GM18505 (cell line): Measurements from ENCODE around the gene RAB24.
A peak's percentile ranks its signal among the peaks of the same experiment; 100 is the strongest.
"Not testable (repeated sequence)": the region's sequence is repeated elsewhere in the genome, so short reads cannot be mapped to it uniquely, and the experiment has no call there.

Experiments
- ATAC-seq: cut with Tn5 transposase; IDR thresholded peaks from one replicate; pipeline ENCODE4 v1.9.1; 2021; ENCODE audit not compliant: unreplicated experiment
- POLR2A ChIP-seq: IDR thresholded peaks from 4 replicates; pipeline ENCODE4 v1.6.1; 2011; ENCODE audit warnings: borderline replicate concordance; ENCODE audit not compliant: insufficient read depth, insufficient read length; ENCODE audit errors: extremely low read depth

The RAB24 gene

DNA sequence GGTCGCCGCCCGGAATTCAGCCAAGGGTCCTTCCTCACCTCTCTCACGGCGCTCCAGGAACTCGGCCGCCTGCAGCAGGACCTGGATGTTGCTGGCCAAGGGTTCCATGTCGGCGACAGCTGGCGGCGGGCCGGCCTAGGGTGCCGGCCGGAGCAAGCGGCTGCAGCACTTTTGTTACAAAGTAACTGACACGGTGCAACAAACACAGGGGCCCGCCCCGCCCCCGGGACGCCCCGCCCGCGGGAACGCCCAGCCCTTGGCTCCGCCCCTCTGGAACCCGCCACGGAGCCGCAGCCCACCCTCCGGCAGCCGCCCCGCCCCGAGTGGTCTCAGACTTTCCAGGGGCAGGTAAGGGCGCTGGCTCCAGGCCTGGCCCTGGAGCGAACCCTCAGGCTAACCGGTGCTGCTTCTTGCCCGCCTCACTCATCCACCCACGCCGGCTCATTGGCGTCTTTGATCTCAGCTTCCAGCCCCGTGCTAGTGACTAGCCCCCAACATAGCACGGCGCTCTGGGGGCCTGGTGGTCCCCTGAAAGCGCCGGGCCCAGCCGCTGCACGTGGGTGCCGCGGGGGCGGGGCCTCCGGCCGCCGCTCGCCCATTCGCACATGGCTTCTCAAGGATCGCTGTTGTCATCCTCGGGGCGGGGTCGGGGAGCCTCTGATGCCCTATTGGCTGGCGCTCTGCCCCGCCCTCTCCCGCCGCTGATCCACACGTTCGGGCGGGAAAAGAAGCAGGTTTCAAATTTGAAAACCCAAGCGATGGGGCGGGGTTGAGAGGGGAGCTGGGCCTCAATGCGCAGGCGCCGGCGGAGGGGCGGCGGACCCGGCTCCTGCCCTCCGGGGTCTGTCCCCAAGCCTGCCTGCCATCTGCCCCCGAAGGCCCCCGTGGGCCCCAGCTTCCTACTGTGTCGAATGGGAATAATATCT, 8.5 kb upstream of the RAB24 start, which contains the start of gene MXD3:
Gene MXD3, minus strand, starts transcription at position 176 of the 926 bp plus-strand sequence. Its CDS starts 68 bp downstream, at position 108.
- peak; percentile 56 for TF ChIP-seq POLR2A
- peak; percentile 69 for ATAC-seq

DNA sequence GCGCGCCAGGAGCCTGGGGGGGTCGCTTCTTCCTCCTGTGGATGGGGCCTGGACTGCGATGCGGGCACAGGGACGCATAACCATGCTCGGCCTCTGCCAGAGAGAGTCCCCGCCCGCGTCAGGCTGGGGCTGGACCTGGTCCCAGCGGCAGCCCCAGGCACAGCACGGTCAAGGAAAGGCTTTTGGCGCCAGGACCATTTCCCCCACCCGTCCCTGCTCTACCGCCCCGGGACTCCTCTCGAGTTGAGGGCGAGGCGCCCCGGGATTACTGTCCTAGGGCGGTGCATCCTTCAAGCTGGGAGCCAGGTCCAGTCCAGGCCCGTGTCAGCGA, 7.8 kb upstream of the RAB24 start:
- peak; percentile 11 for TF ChIP-seq POLR2A

DNA sequence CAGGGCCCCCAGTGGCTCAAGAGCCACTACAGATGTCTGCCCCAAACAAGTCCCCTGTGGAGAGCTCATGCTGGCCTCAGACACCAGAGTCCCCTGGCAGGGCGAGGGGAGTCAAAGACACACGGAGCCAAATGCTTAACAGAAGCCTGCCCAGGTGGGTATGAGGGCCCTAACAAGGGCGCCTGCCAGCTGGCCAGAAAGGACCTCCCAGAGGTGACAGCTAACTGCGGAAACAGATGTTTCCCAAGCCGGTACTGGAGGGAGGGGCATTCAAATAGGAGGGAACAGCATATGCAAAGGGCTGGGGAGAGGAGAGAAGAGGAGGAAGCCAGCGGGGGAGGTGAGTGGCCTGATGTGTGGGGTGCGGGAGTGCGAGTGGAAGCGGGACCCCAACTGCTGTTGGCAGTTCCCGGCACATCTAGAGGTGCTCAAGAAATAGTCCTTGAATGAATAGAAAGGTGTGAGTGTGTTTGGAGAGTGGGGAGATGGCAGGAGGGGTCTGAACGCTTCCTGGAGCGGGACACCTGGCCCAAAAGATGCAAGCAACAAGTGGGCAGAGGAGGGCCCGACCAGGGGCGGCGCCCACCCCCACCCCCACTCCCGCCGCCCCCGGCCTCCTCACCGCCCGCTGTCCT, 7.4 kb upstream of the RAB24 start:
- ATAC-seq: no peak
- TF ChIP-seq POLR2A: peak; percentile 46

More for the DNA sequence above, 7.8 kb upstream of the RAB24 start:
- ATAC-seq: no peak

DNA sequence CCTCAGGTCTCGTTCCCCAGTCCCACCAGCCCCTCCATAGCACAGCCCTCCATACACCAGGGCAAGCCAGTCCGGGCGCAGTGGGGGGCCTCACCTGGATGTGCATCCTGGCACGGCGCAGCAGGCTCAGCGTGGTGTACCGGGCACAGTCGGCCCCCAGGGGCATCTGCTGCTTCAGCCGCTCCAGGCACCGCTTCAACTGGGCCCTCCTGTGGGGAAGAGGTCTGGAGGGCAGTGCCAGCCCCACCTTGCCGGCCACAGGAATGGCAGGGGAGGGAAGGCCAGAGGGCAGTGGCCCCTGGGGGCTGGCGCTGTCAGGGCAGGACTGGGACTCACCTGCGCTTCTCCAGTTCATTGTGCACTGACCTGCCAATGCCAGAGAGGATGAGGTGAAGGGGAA, 6.8 kb upstream of the RAB24 start:
- ATAC-seq: no peak
- no peak for TF ChIP-seq POLR2A

DNA sequence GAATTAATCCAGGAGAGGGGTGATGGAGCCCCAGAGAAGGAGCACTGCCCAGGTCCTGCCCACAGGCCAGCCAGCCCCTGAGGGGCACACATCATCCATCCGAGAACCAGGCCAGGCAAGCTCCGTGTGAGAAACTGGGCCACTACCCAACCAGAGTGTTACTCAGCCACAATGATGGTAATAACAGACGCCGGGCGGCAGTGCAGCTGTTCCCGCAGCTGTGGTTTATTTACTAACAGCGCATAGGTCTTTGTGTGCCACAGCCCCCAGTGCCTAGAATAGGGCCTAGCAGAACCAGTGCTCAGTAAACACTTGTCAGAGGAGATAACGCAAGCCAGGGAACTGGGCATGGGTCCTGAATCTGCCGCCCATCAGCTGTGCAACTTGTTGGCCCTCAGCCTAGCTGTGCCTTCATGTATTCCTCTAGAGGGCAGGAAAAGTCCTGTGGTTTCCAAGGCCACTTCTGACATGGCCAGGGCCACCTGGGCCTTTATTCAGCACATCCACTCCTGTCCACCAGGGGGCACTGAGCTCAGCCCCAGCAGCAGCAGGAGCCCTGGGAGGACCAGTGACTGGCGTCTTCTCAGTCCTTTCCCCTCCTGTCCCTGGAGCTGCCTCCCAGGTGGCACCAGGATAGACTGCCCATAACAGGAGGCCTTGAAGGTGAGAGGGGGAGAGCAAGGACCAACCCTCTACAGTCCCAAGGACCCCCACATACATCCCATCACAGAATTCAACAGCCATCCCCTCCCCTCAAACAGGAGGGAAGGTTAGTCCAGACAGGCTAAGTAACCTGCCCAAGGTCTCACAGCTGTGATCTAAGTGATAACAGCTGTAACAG, 6.1 kb upstream of the RAB24 start:
- no peak for ATAC-seq
- no peak for TF ChIP-seq POLR2A

DNA sequence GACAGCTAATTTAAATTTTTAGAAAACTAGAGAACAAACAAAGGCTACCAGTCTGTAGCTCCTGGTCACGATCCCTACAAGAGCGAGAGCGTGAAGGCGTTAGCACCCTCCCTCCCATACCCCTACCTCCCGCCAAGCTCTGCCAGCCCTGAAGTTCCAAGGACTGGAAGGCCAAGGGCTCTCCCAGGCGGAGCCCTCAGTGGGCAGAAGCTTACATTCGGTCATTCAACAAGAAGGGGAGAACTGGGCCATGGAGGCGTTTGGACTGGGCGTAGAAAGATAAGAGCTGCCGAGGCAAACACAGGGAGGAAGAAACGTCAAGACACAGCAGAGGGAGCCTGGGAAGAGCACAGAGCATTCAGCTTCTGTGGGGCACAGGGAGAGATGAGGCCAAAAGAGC, 5.2 kb upstream of the RAB24 start:
- ATAC-seq: no peak
- TF ChIP-seq POLR2A: no peak

DNA sequence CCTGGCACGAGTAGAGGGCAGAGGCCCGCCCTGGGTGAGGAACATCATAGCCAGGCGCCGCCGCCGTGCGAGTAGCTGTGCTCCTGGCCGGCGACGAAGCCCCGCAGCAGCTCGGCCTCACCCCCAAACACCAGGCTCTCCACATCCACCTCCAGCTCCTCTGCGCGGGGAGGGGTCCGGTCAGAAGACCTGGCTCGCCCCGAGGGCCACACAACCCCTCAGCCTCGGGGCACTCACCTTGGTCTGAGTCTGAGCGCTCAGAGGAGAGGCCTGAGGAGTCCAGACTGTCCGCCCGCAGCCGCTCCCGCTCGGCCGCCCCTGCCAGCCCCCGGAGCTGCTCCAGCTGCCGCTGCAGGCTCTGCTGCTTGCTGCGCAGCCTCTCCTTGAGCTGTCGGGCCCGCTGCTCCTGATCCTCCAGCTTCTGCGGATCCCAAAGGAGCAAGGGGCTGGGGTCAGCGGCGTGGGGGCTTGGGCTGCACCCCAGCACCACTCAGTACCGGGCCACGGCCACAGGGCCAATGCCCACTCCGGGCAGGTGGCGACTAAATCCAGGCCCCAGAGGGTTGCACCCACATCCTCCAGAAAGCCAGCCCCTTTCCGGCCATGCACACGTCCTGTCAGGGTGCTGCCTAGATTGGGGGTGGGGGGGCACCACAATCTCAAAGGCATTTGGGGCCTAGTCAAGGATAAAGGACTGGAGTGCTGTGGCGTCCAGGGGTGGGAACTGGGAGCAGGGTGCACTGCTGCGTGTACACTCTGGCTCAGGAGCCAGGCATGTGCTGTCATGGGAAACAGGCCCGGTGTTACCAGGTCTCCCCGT, 4.2 kb upstream of the RAB24 start:
- TF ChIP-seq POLR2A: peak; percentile 22
- no peak for ATAC-seq

DNA sequence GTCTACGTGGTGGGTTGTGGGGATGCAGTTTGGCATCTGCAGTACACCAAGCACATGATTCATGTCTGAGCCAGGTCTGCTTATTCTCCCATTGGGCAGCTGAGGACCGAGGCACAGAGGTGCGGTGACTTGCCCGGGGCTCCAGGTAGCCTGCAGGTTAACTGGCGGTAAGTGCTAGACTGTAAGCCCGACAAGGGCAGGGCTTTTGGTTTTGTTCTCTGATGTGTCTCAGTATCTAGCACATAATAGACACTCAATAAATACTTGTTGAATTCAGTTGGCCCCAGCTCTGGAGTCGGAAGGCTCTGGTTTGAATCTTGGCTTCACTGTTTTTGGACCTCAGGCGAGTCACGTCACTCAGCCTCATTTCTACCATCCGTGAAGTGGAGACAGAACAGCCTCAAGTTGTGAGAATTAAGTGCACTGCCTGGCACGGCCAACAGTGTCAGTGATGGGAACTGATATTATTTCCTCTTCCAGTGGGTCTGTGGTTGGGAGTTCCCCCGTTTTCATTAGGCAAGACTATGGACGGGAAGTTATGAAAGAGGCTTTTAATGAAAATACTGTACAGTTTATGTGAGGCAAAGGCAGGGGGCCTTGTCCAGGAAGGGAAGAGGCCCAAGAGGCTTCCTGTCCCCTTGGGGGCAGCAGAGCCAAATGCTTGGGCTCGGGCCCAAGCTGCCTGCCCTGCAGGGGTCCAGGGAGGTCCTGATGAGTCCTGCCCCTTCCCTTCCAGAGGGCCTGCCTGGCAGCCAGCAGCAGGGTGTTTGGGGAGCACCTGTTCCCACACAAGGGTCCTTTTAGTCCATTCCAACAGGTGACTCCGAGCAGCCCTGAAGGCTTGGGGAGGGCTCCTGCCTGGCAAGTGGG, 3.4 kb upstream of the RAB24 start:
- ATAC-seq: no peak
- peak; percentile 33 for TF ChIP-seq POLR2A

DNA sequence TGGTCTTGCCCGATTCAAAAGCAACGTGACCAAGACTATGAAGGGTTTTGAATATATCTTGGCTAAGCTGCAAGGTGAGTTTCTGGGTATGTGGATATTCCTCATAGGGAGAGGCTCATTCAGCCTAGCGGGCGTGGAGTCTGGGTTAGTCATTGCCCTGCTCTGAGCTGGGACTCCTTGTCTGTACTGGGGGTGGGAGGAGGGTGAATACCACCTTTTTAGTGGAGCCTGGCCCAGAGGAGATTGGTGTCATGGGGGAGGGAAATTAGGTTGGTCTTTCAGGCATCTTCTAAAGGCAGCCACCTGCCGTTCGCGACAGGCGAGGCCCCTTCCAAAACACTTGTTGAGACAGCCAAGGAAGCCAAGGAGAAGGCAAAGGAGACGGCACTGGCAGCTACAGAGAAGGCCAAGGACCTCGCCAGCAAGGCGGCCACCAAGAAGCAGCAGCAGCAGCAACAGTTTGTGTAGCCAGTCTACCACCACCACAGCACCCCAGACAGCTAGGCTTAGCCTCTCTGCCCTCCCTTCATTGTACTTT, 2.7 kb upstream of the RAB24 start:
- not testable (repeated sequence) for ATAC-seq

DNA sequence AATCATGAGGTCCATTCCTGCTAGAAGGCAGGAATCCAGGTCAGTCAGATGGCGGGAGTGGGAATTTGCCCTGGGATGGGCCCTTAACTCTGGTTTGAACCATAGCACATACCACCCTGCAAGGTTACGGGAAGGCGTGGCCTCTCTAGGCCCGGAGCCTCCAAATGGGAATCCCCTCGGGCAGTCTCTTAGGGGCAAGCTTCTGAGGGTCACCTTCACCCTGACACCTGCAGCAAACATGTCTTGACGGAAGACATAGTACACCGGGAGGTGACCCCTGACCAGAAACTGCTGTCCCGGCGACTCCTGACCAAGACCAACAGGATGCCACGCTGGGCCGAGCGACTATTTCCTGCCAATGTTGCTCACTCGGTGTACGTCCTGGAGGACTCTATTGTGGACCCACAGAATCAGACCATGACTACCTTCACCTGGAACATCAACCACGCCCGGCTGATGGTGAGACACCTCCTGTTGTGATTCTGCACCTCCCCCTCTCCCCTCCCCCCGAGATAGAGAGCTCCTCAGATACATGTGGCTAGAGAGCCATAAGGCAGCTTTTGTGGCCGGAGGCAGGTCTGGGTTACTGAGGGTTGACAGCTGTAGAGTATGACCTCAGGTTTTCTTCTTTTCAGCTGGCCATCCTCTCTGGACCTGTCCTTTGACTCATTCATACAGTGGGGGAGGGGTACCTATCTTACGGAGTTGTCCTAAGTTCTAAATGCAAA, 1.0 kb upstream of the RAB24 start:
- ATAC-seq: no peak

DNA sequence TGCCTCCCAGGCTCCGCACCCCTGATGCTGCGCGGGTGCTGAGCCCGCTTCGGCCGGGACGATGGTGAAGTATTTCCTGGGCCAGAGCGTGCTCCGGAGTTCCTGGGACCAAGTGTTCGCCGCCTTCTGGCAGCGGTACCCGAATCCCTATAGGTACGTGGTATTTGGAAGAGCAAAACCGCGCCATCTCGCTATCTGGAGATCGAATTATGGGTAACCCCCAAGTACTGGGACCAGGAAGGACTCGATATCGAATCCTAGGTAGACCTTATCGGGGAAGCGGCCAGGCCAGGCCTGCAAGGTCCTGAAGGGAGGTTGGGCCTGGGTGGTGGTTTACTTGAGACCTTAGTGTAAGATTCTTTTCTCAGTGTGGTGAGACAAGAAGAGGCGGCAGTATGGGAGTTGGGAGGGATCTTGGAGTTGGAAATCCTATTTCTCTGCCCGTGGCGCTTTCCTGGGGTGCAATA, 439 bp upstream of the RAB24 start:
- TF ChIP-seq POLR2A: no peak
- no peak for ATAC-seq

More for the DNA sequence above, 1.0 kb upstream of the RAB24 start:
- TF ChIP-seq POLR2A: no peak

DNA sequence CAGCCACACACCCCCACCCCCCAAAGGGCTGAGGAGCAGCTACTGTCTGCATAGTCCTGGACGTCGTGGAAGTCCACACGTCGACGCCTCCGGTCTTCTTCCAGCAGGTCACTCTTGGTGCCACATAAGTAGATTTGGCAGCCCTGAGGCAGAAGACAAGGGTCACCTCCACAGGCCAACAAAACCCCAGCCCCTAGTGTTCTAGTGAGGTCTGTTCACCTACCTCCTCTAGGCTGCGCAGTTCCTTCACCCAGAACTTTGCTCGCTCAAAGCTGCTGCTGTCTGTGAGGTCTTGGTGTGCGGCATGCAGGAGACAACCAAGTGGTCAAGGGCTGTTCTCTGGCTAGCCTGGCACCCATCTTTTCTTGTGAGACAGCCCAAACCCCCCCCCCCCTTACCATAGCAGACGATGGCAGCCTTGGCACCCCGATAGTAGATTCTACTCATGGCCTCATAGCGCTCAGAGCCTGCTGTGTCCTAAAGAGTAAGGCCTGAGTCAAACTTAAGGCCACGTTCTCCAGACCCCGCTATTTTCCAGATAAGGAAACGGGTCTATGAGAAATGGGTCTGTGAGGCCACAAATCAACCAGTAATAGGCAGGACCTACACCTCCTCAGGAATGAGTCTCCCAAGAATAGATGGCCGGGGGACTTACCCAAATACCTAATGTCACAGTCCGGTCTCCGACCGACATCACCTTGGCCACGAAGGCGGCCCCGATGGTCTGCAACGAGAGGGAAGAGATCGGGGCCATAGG, 987 bp downstream of the RAB24 start:
- ATAC-seq: no peak
- TF ChIP-seq POLR2A: no peak
